ENCODE data around the gene CFDP1. TPM values are rescaled to one million over a fixed set of nuclear protein-coding genes. Genes with fewer than 3 reads are reported as not detected.

CFDP1 gene
- total and polyA plus RNA-seq, 2 of the 13 experiments (the other 11 are each of a cell fraction or from before 2014, with no cell fraction given) = 78.6 to 153 TPM

GRCh38 chr16:75433732-75434413, 570 bp upstream of the CFDP1 start (continued):
- TF ChIP-seq ZBTB49 (CRISPR knock-in tag; IDR thresholded peaks at IDR 0.05; ENCODE audit: borderline replicate concordance) (no peak; the same call in 1 of the 2 replicates), ZFP91 (CRISPR knock-in tag; IDR thresholded peaks at IDR 0.05; ENCODE audit: borderline replicate concordance) (peak; percentile 17), ZNF138 (CRISPR knock-in tag; IDR thresholded peaks at IDR 0.05; ENCODE audit: low read depth) (no peak; the same call in 1 of the 2 replicates), MED1 (CRISPR knock-in tag; IDR thresholded peaks at IDR 0.05) (peak; percentile 48; the same call in 1 of the 2 replicates), ZBTB25 (CRISPR knock-in tag; IDR thresholded peaks at IDR 0.05) (peak; percentile 29; the same call in 1 of the 2 replicates), ZNF224 (CRISPR knock-in tag; IDR thresholded peaks at IDR 0.05) (0 out of 2 replicates have a peak, but pooled peaks have one; percentile 85), DBP (CRISPR knock-in tag; IDR thresholded peaks at IDR 0.05; ENCODE audit: not compliant biosample characterization) (no peak), GATA4 (IDR thresholded peaks at IDR 0.05; ENCODE audit: borderline replicate concordance, low read depth) (no peak), NFKBIZ (CRISPR knock-in tag; IDR thresholded peaks at IDR 0.05) (no peak), ARID4A (CRISPR knock-in tag; IDR thresholded peaks at IDR 0.05; ENCODE audit: borderline replicate concordance) (no peak), ZBTB8A (CRISPR knock-in tag; IDR thresholded peaks at IDR 0.05; ENCODE audit: borderline replicate concordance, low read depth) (no peak), ZNF564 (CRISPR knock-in tag; IDR thresholded peaks at IDR 0.05) (peak; percentile 58; the same call in 1 of the 2 replicates), TOE1 (CRISPR knock-in tag; IDR thresholded peaks at IDR 0.05) (no peak; the same call in 1 of the 2 replicates), KDM6A (CRISPR knock-in tag; IDR thresholded peaks at IDR 0.05; ENCODE audit: low read depth) (no peak), ZNF496 (CRISPR knock-in tag; IDR thresholded peaks at IDR 0.05; ENCODE audit: insufficient replicate concordance) (no peak), ZNF256 (CRISPR knock-in tag; conservative IDR thresholded peaks at IDR 0.05) (0 out of 2 replicates have a peak, but pooled peaks have one; percentile 36), ZNF10 (CRISPR knock-in tag; IDR thresholded peaks at IDR 0.05; ENCODE audit: borderline replicate concordance, low read depth) (no peak), SP4 (CRISPR knock-in tag; IDR thresholded peaks at IDR 0.05) (no peak; the same call in none of the 2 replicates)

Measured in HepG2 (cell line).